CD14-positive monocyte (primary cell): Measurements from ENCODE around the gene AQP6. TPM values are rescaled to one million over a fixed set of nuclear protein-coding genes. Genes with fewer than 3 reads are reported as not detected.

ENCODE experiments used
- DNase-seq, 3 donors: peaks; one replicate each; pipeline ENCODE4 v3.0.0-alpha.2; 2011 to 2022
- H2AFZ ChIP-seq: 2 replicates; pipeline ENCODE4 v1.6.0; 2012; ENCODE audit warnings: mild to moderate bottlenecking, low read depth, low read length, inconsistent platforms; ENCODE audit not compliant: insufficient read depth, poor library complexity, severe bottlenecking
- H3K27ac ChIP-seq, 2 donors: 1 replicate in 1 of 2; 2 replicates in 1 of 2; pipeline ENCODE4 v1.5.1; 2012 to 2013; ENCODE audit warnings: low read length in 2 of 2, control low read depth in 1 of 2, inconsistent platforms in 1 of 2, low read depth in 1 of 2, mild to moderate bottlenecking in 1 of 2
- H3K27me3 ChIP-seq, 2 donors: one replicate each; pipeline versions ENCODE4 v1.6.0 to v1.6.1; 2011 to 2013; ENCODE audit warnings: low read length in 2 of 2; ENCODE audit not compliant: control insufficient read depth in 2 of 2, insufficient read depth in 2 of 2
- H3K36me3 ChIP-seq, 2 donors: replicated peaks in 1 of 2; 1 replicate in 1 of 2; 2 replicates in 1 of 2; pipeline versions ENCODE4 v1.5.1 to v1.6.1; 2012 to 2013; ENCODE audit warnings: low read length in 2 of 2, control low read depth in 1 of 2, inconsistent platforms in 1 of 2, mild to moderate bottlenecking in 1 of 2; ENCODE audit not compliant: insufficient read depth in 2 of 2, control insufficient read depth in 1 of 2
- H3K4me1 ChIP-seq, 2 donors: 1 replicate in 1 of 2; 2 replicates in 1 of 2; pipeline versions ENCODE4 v1.5.1 to v1.6.1; 2012 to 2013; ENCODE audit warnings: low read length in 2 of 2, control low read depth in 1 of 2, inconsistent platforms in 1 of 2, mild to moderate bottlenecking in 1 of 2, moderate library complexity in 1 of 2; ENCODE audit not compliant: insufficient read depth in 2 of 2, control insufficient read depth in 1 of 2
- H3K4me2 ChIP-seq: replicated peaks from 2 replicates; pipeline ENCODE3; 2012; ENCODE audit warnings: low read length, moderate library complexity, mild to moderate bottlenecking; ENCODE audit not compliant: poor library complexity, severe bottlenecking; ENCODE audit errors: extremely low read depth
- H3K4me3 ChIP-seq, 3 experiments: fragments of 200-600 bp in 1 of 3; sonication (generic) in 1 of 3; replicated peaks in 1 of 3; 1 replicate in 2 of 3; 2 replicates in 1 of 3; pipeline ENCODE4 v1.5.1; 2011 to 2013; ENCODE audit warnings: low read length in 3 of 3, mild to moderate bottlenecking in 3 of 3, control low read depth in 2 of 3, low read depth in 2 of 3, inconsistent platforms in 1 of 3, moderate library complexity in 1 of 3
- H3K79me2 ChIP-seq: 2 replicates; pipeline ENCODE4 v1.6.0; 2012; ENCODE audit warnings: mild to moderate bottlenecking, control low read depth, inconsistent platforms, low read length, moderate library complexity; ENCODE audit not compliant: insufficient read depth
- H3K9ac ChIP-seq: 2 replicates; pipeline ENCODE4 v1.6.0; 2017; ENCODE audit warnings: low read length, mild to moderate bottlenecking; ENCODE audit not compliant: insufficient read depth, poor library complexity, severe bottlenecking
- H3K9me3 ChIP-seq, 2 donors: replicated peaks in 1 of 2; 1 replicate in 1 of 2; 2 replicates in 1 of 2; pipeline versions ENCODE4 v1.5.1 to v1.6.1; 2012 to 2013; ENCODE audit warnings: low read length in 2 of 2, control low read depth in 1 of 2; ENCODE audit not compliant: control insufficient read depth in 1 of 2, insufficient read depth in 1 of 2
- H4K20me1 ChIP-seq: 2 replicates; pipeline ENCODE4 v1.6.0; 2012; ENCODE audit warnings: mild to moderate bottlenecking, low read length, control low read depth, moderate library complexity; ENCODE audit not compliant: insufficient read depth
- H3K27ac Mint-ChIP-seq, 7 donors: one replicate each; pipeline ENCODE4 v1.8.0; 2020; ENCODE audit warnings: mild to moderate bottlenecking in 7 of 7, mixed read lengths in 7 of 7, moderate library complexity in 6 of 7, inconsistent platforms in 2 of 7
- H3K27me3 Mint-ChIP-seq, 3 donors: one replicate each; pipeline ENCODE4 v1.8.0; 2021 to 2022; ENCODE audit warnings: low read depth in 3 of 3, mild to moderate bottlenecking in 3 of 3, mixed read lengths in 3 of 3, moderate library complexity in 3 of 3, inconsistent platforms in 1 of 3
- H3K36me3 Mint-ChIP-seq, 2 donors: one replicate each; pipeline ENCODE4 v1.8.0; 2020; ENCODE audit warnings: mixed read lengths in 2 of 2, inconsistent platforms in 1 of 2, mild to moderate bottlenecking in 1 of 2
- H3K4me1 Mint-ChIP-seq: one replicate; pipeline ENCODE4 v1.8.0; 2020; ENCODE audit warnings: mild to moderate bottlenecking, mixed read lengths
- H3K4me3 Mint-ChIP-seq, 2 donors: one replicate each; pipeline ENCODE4 v1.8.0; 2020; ENCODE audit warnings: mild to moderate bottlenecking in 2 of 2, mixed read lengths in 2 of 2, moderate library complexity in 1 of 2
- H3K9me3 Mint-ChIP-seq, 7 donors: one replicate each; pipeline ENCODE4 v1.8.0; 2020 to 2022; ENCODE audit warnings: mixed read lengths in 7 of 7, mild to moderate bottlenecking in 6 of 7, moderate library complexity in 6 of 7, inconsistent platforms in 2 of 7
- WGBS: methylation state at CpG from one replicate; pipeline ENCODE4 v1.1.5; 2013; ENCODE audit warnings: missing lambda C conversion rate; ENCODE audit not compliant: insufficient coverage; 5-methylcytosine and 5-hydroxymethylcytosine counted together
- intact Hi-C, 2 donors: fragments of 100-400 bp; cut with micrococcal nuclease; formaldehyde crosslinking; loops; one replicate each; pipeline versions ENCODE4 v1.15.0 to v1.15.1; 2023
- polyA plus RNA-seq, 3 donors: library from polyadenylated mRNA; depleted of rRNA in 1 of 3; unstranded in 2 of 3; stranded (reverse) in 1 of 3; fragments of 300-500 nt in 2 of 3; fragments of >200 nt in 1 of 3; fragmentation: Illumina TruSeq in 2 of 3; gene quantifications; 1 replicate in 2 of 3; 2 replicates in 1 of 3; pipeline ENCODE4 v1.2.3, GENCODE V29; 2012 to 2021
- TF ChIP-seq, protein P1 (sequence below): fragments of 200-600 bp; IDR thresholded peaks from one replicate; pipeline ENCODE4 v1.8.0; 2022; ENCODE audit warnings: antibody characterized with exemption, mild to moderate bottlenecking

AQP6 gene
- polyA plus RNA-seq, 3 donors, result 0.04 TPM; not detected in 2

GRCh38 chr12:50017641-50018040 is 44.9 kb downstream of the AQP6 start:
- Histone ChIP-seq H3K27me3 (no peaks in the 10 kb centered on the region), H3K9ac (peak overlapping the region; percentile 34), H3K27ac (peak overlapping the region; percentile 82 to 85), H3K36me3 (peaks cover 9 to 21% of the 10 kb centered on the region in 2 donors), H4K20me1 (no peaks in the 10 kb centered on the region), H3K9me3 (no peaks in the 10 kb centered on the region), H2AFZ (peak overlapping the region; percentile 53), H3K4me1 (peaks cover 18 to 24% of the 10 kb centered on the region in 2 donors), H3K79me2 (peaks cover 98% of the 10 kb centered on the region), H3K4me2 (peak overlapping the region; percentile 53), H3K4me3 (peak overlapping the region in 1 of 3 experiments; percentile 60)
- Mint-ChIP-seq H3K4me3 (peak overlapping the region in 1 of 2 donors; percentile 48), H3K27ac (peak overlapping the region; percentile 64 to 96 (median 92)), H3K9me3 (no peaks in the 10 kb centered on the region), H3K36me3 (peaks cover 17 to 31% of the 10 kb centered on the region in 2 donors), H3K27me3 (no peaks in the 10 kb centered on the region), H3K4me1 (peaks cover 33% of the 10 kb centered on the region)
- intact Hi-C loops, result no loop called here
- peak; percentile 38 to 62 (median 58) for DNase-seq
- no CpG with 5 or more reads among the region's 6 CpGs for WGBS
- TF ChIP-seq, protein P1, sequence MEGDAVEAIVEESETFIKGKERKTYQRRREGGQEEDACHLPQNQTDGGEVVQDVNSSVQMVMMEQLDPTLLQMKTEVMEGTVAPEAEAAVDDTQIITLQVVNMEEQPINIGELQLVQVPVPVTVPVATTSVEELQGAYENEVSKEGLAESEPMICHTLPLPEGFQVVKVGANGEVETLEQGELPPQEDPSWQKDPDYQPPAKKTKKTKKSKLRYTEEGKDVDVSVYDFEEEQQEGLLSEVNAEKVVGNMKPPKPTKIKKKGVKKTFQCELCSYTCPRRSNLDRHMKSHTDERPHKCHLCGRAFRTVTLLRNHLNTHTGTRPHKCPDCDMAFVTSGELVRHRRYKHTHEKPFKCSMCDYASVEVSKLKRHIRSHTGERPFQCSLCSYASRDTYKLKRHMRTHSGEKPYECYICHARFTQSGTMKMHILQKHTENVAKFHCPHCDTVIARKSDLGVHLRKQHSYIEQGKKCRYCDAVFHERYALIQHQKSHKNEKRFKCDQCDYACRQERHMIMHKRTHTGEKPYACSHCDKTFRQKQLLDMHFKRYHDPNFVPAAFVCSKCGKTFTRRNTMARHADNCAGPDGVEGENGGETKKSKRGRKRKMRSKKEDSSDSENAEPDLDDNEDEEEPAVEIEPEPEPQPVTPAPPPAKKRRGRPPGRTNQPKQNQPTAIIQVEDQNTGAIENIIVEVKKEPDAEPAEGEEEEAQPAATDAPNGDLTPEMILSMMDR, result no peak

- TF ChIP-seq, protein P1, result no peak
- no peak overlapping the region for H2AFZ ChIP-seq
- no peaks in the 10 kb centered on the region for H3K27me3 ChIP-seq
- peak overlapping the region; percentile 82 to 85 for H3K27ac ChIP-seq
- no peak overlapping the region for H3K4me2 ChIP-seq
- peaks cover 17 to 27% of the 10 kb centered on the region in 2 donors for H3K36me3 Mint-ChIP-seq
- no peak overlapping the region for H3K4me3 ChIP-seq
- H3K27ac Mint-ChIP-seq, result peak overlapping the region; percentile 6 to 96 (median 89)
- H3K79me2 ChIP-seq, result peaks cover 99% of the 10 kb centered on the region
- 100% methylated on average over 1 of the region's 3 CpGs for WGBS
- H3K27me3 Mint-ChIP-seq, result no peaks in the 10 kb centered on the region
- no peak for DNase-seq
- intact Hi-C loops, result no loop called here
- no peak overlapping the region for H3K4me3 Mint-ChIP-seq
- H3K9me3 Mint-ChIP-seq, result no peaks in the 10 kb centered on the region
- H3K9ac ChIP-seq, result no peak overlapping the region
- H3K4me1 Mint-ChIP-seq, result peaks cover 36% of the 10 kb centered on the region
- no peaks in the 10 kb centered on the region for H3K9me3 ChIP-seq
- no peaks in the 10 kb centered on the region for H4K20me1 ChIP-seq
- H3K4me1 ChIP-seq, result peaks cover 18 to 24% of the 10 kb centered on the region in 2 donors
- H3K36me3 ChIP-seq, result peaks cover 9 to 20% of the 10 kb centered on the region in 2 donors
Observed at GRCh38 chr12:50018154-50018553, 45.4 kb downstream of the AQP6 start.
